ENCODE data around the gene S100Z. TPM values are rescaled to one million over a fixed set of nuclear protein-coding genes. Genes with fewer than 3 reads are reported as not detected.

The S100Z gene
- total and polyA plus RNA-seq, 9 donors = 0.08 to 1.2 (median 0.22) TPM; not detected in 5

DNA sequence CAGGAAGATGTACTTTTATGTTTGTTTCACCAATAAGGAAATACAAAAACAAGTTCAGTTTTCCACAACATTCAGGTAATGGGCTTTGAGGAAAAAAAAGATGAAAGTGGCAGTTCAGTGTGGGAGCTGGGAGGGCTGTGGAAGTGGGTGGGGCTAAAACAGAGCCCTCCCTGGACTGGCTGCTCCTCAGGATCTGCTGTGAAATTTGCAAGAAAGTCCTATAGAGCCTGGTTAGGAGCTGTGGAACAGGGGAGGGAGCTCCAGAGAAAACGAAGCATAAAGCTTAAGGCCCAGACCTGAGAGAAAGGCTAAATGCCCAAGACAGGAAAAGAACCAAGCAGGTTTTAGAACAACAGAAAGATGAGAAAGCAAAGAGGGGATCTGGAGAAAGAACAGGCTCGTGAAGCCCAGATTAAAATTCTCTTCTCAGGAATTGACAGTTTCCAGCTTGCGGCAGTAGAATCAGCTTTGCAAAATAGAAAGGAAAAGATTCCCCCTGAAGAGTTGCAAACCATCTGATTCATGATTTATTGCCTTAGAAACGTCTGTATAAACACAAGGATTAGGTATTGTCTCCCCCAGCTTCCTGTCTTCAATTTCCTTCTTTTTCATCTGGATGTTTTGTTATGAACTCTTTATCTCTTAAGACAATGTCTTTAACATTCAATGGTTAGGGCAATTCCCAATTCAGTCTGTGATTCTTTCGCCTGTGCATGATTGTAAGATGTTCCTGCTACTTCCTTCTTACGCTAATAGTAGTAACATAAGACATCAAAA is 76.7 kb downstream of the S100Z start:
- H3K4me3 ChIP-seq = no peak overlapping the region
- intact Hi-C loops (cut with DNase I) = no loop called here
- H3K36me3 ChIP-seq = no peaks in the 10 kb centered on the region
- no peaks in the 10 kb centered on the region for H3K4me1 ChIP-seq (ENCODE audit: insufficient read depth)
- DNase-seq = no peak
- no peaks in the 10 kb centered on the region for H3K27me3 ChIP-seq
- 25 to 30% (median 27%) methylated on average over 6 of the region's 6 CpGs for WGBS, 3 donors
- no peak overlapping the region for H3K27ac ChIP-seq
- H3K9me3 ChIP-seq = no peaks in the 10 kb centered on the region
- TF ChIP-seq POLR2A (IDR thresholded peaks at IDR 0.05) (no peak), EP300 (IDR thresholded peaks at IDR 0.05) (no peak)
- TF ChIP-seq, protein P1, sequence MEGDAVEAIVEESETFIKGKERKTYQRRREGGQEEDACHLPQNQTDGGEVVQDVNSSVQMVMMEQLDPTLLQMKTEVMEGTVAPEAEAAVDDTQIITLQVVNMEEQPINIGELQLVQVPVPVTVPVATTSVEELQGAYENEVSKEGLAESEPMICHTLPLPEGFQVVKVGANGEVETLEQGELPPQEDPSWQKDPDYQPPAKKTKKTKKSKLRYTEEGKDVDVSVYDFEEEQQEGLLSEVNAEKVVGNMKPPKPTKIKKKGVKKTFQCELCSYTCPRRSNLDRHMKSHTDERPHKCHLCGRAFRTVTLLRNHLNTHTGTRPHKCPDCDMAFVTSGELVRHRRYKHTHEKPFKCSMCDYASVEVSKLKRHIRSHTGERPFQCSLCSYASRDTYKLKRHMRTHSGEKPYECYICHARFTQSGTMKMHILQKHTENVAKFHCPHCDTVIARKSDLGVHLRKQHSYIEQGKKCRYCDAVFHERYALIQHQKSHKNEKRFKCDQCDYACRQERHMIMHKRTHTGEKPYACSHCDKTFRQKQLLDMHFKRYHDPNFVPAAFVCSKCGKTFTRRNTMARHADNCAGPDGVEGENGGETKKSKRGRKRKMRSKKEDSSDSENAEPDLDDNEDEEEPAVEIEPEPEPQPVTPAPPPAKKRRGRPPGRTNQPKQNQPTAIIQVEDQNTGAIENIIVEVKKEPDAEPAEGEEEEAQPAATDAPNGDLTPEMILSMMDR (IDR thresholded peaks at IDR 0.05) = no peak

DNA sequence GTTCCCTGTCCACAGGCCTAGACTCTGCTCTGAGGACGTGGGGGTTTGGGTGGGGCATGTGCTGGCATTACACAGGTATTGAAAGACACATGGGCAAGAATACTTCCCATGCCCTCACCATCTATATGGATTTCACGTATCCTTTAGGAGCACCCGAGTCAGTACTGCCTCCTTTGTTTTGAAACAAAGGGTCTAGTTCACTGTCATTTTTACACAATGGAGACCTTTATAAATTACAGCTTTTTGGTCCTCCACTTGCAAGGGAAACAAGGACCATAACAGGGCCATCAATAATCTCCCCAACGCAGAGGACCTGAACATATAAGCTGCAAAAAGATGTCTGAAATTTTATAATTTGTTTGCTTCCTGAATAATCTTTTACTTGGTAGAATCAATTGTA is 78.1 kb downstream of the S100Z start:
- H3K27ac ChIP-seq = no peak overlapping the region
- no peaks in the 10 kb centered on the region for H3K9me3 ChIP-seq
- H3K4me1 ChIP-seq (ENCODE audit: insufficient read depth) = no peaks in the 10 kb centered on the region
- intact Hi-C loops (cut with DNase I) = no loop called here
- DNase-seq = no peak
- 77 to 84% (median 79%) methylated on average over 4 of the region's 4 CpGs for WGBS, 3 donors
- H3K27me3 ChIP-seq = no peaks in the 10 kb centered on the region
- H3K36me3 ChIP-seq = no peaks in the 10 kb centered on the region
- no peak overlapping the region for H3K4me3 ChIP-seq
- TF ChIP-seq EP300 (IDR thresholded peaks at IDR 0.05) (no peak), POLR2A (IDR thresholded peaks at IDR 0.05) (no peak)
- TF ChIP-seq, protein P1 (IDR thresholded peaks at IDR 0.05) = no peak

- no peaks in the 10 kb centered on the region for H3K36me3 ChIP-seq
- 60 to 75% (median 72%) methylated on average over 4 of the region's 4 CpGs for WGBS, 3 donors
- no peaks in the 10 kb centered on the region for H3K9me3 ChIP-seq
- no peak for DNase-seq
- TF ChIP-seq, protein P1 (IDR thresholded peaks at IDR 0.05) = no peak
- TF ChIP-seq EP300 (IDR thresholded peaks at IDR 0.05) (no peak), POLR2A (IDR thresholded peaks at IDR 0.05) (no peak)
- no peaks in the 10 kb centered on the region for H3K27me3 ChIP-seq
- no peak overlapping the region for H3K4me3 ChIP-seq
- H3K27ac ChIP-seq = no peak overlapping the region
- no peaks in the 10 kb centered on the region for H3K4me1 ChIP-seq (ENCODE audit: insufficient read depth)
- intact Hi-C loops (cut with DNase I) = no loop called here
Observed at GRCh38 chr5:76930083-76930482, 80.3 kb downstream of the S100Z start.

GRCh38 chr5:76938177-76938576 is 88.4 kb downstream of the S100Z start:
- Histone ChIP-seq H3K4me1 (ENCODE audit: insufficient read depth) (no peaks in the 10 kb centered on the region), H3K36me3 (no peaks in the 10 kb centered on the region), H3K9me3 (no peaks in the 10 kb centered on the region), H3K27me3 (no peaks in the 10 kb centered on the region), H3K27ac (no peak overlapping the region), H3K4me3 (no peak overlapping the region)
- TF ChIP-seq POLR2A (IDR thresholded peaks at IDR 0.05) (no peak), EP300 (IDR thresholded peaks at IDR 0.05) (no peak)
- TF ChIP-seq, protein P1 (IDR thresholded peaks at IDR 0.05) = no peak
- intact Hi-C loops (cut with DNase I) = no loop called here
- DNase-seq = no peak
